ENCODE data around the gene ZBTB42. TPM values are rescaled to one million over a fixed set of nuclear protein-coding genes. Genes with fewer than 3 reads are reported as not detected.

The ZBTB42 gene
- total and polyA plus RNA-seq, 2 of the 4 experiments (the other 2 are of a cell fraction): 1.3 to 2.3 TPM

DNA sequence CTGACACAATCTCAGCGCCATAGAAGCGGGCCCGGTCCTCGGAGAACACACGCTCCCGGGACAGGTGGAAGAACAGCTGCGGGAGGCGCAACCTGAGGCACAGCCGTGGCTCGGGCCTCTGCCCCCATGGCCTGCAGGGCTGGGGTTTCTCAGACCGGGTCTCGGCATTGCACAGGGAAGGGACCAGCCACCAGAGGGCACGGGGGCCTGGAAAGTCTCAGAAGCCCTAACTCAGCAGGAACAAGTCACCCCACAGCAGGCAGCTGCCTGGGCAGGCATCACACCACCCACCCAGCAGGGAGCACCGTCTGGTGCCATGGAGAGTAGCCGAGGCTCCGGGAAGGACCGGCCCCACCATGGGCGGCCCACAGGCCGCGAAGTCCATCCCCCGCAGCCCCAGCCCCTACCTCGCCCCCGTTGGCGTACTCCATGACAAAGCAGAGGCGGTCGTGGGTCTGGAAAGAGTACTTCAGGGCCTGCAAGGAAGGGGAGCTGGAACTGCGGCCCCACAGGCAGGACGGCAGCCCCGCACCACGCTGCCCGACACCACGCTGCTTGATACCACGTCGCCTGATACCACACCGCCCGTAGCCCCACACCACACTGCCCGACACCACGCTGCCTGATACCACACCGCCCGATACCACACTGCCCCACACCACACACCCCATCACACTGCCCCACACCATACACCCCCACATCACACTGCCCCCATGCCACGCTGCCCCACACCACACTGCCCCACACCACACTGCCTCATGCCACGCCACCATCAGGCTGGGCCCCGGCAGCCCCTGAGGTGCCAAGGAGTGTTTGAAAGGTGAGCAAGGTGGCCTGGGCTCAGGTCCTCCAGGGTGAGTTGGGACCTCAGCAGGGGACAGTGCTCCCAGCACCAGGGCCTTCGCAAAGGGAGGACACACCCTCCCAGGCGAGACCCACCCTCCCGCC, 27.1 kb upstream of the ZBTB42 start:
- H3K4me2 ChIP-seq (ENCODE audit: low read depth, low read length): no peak overlapping the region
- H2BK120ac ChIP-seq (ENCODE audit: low read depth, low read length): no peak overlapping the region
- CTCF ChIA-PET: no interaction called here
- no peak overlapping the region for H3K4me3 ChIP-seq (ENCODE audit: insufficient read depth, low read depth, low read length)
- H2AK9ac ChIP-seq (replicated peaks; ENCODE audit: low read depth, low read length, poor library complexity): no peak overlapping the region
- ATAC-seq (ENCODE audit: low read depth): no peak
- no peak overlapping the region for H2BK5ac ChIP-seq (ENCODE audit: low read depth, low read length, poor library complexity, severe bottlenecking)
- POLR2A ChIA-PET (ENCODE audit: unreplicated experiment): no interaction called here
- H3K4me1 ChIP-seq (ENCODE audit: control insufficient read depth, insufficient read depth, low read length): peaks cover 3% of the 10 kb centered on the region
- no peak for DNase-seq
- no peak overlapping the region for H3K9ac ChIP-seq (ENCODE audit: low read depth, low read length)
- H2AK5ac ChIP-seq (ENCODE audit: low read depth, low read length): no peak overlapping the region
- in situ Hi-C loops (cut with MboI; ENCODE audit: low sequenced_read_pairs): no loop called here
- dilution Hi-C loops (cut with HindIII; ENCODE audit: low sequenced_read_pairs, unreplicated experiment): no loop called here
- H4K20me1 ChIP-seq (ENCODE audit: insufficient read depth, low read length): peaks cover 43% of the 10 kb centered on the region
- no TSS peak for BruUV-seq (replicated peaks)
- no peak overlapping the region for H3K56ac ChIP-seq (ENCODE audit: extremely low read depth, insufficient read depth, low read length)
- H3K9me3 ChIP-seq (ENCODE audit: control insufficient read depth, insufficient read depth, low read length): no peaks in the 10 kb centered on the region; the same call in 1 of the 2 replicates
- H4K5ac ChIP-seq (ENCODE audit: low read depth, low read length): no peak overlapping the region
- no peak overlapping the region for H2BK15ac ChIP-seq (ENCODE audit: low read depth, low read length)
- peaks cover 63% of the 10 kb centered on the region for H3K36me3 ChIP-seq (ENCODE audit: control insufficient read depth, insufficient read depth, low read length)
- no peak overlapping the region for H4K8ac ChIP-seq (ENCODE audit: low read depth in 2 of 2, low read length in 2 of 2)
- no peaks in the 10 kb centered on the region for H3K27me3 ChIP-seq (ENCODE audit: control insufficient read depth, insufficient read depth, low read length)
- intact Hi-C loops (cut with micrococcal nuclease): no loop called here
- H2AFZ ChIP-seq (replicated peaks; ENCODE audit: low read length, poor library complexity): no peak overlapping the region
- no peak overlapping the region for H3K14ac ChIP-seq (replicated peaks; ENCODE audit: low read depth, low read length)
- peaks cover 8 to 36% of the 10 kb centered on the region in 2 experiments for H3K79me1 ChIP-seq (ENCODE audit: low read depth in 1 of 2, low read length in 2 of 2)
- no peak overlapping the region for H3K18ac ChIP-seq (ENCODE audit: low read depth, low read length)
- H3K9me1 ChIP-seq (ENCODE audit: insufficient read depth, low read length): no peaks in the 10 kb centered on the region
- H3K23ac ChIP-seq (ENCODE audit: low read depth, low read length): no peak overlapping the region
- TF ChIP-seq POLR2A (IDR thresholded peaks at IDR 0.05; ENCODE audit: low read depth, low read length): no peak
- TF ChIP-seq CTCF (conservative IDR thresholded peaks at IDR 0.05; ENCODE audit: low read depth, low read length): 0 out of 2 replicates have a peak, but pooled peaks have one; percentile 6
- H4K91ac ChIP-seq (ENCODE audit: insufficient read depth, low read depth, low read length): no peak overlapping the region
- 95% methylated on average over 19 of the region's 46 CpGs; no CpG with 5 or more reads in 1 of the 2 experiments for WGBS, 2 experiments (ENCODE audit: extremely low coverage in 2 of 2, insufficient read length in 1 of 2)
- H2BK20ac ChIP-seq (ENCODE audit: low read depth, low read length): no peak overlapping the region
- no peak overlapping the region for H3K27ac ChIP-seq (ENCODE audit: insufficient read depth, low read length)
- no peak overlapping the region for H3K4ac ChIP-seq (ENCODE audit: low read depth, low read length)
